Stimulated activated effector memory CD8-positive, alpha-beta T cell treated with anti-CD3 and anti-CD28 coated beads, Interleukin-12 subunit alpha, Interleukin-12 subunit beta, amount 100 ng/mL, for 72 hours (primary cell): Measurements from ENCODE around the gene TMEM54.

Experiments used
- ATAC-seq: fragments of 150-1000 bp; cut with Tn5 transposase; 2 replicates; pipeline ENCODE4 v1.10.0; 2021
- DNase-seq, 2 donors: peaks; one replicate each; pipeline ENCODE4 v3.0.0; 2021 to 2022; ENCODE audit warnings: low spot score in 2 of 2
- H3K27ac Mint-ChIP-seq: one replicate; pipeline ENCODE4 v1.8.0; 2022; ENCODE audit warnings: mild to moderate bottlenecking, mixed read lengths
- H3K36me3 Mint-ChIP-seq: one replicate; pipeline ENCODE4 v1.8.0; 2022; ENCODE audit warnings: mild to moderate bottlenecking, mixed read lengths
- H3K4me1 Mint-ChIP-seq: one replicate; pipeline ENCODE4 v1.8.0; 2022; ENCODE audit warnings: mixed read lengths
- H3K4me3 Mint-ChIP-seq: one replicate; pipeline ENCODE4 v1.8.0; 2022; ENCODE audit warnings: mild to moderate bottlenecking, mixed read lengths
- H3K9me3 Mint-ChIP-seq: one replicate; pipeline ENCODE4 v1.8.0; 2022; ENCODE audit warnings: mixed read lengths

Gene TMEM54

GRCh38 chr1:32892368-32893197 is 8.6 kb downstream of the TMEM54 start:
- peak overlapping the region; percentile 70 for H3K4me3 Mint-ChIP-seq
- peak; percentile 68 for ATAC-seq
- peaks cover 8% of the 10 kb centered on the region for H3K4me1 Mint-ChIP-seq
- H3K36me3 Mint-ChIP-seq = no peaks in the 10 kb centered on the region
- peak in 1 of 2 donors; percentile 42 for DNase-seq
- H3K27ac Mint-ChIP-seq = no peak overlapping the region
- no peaks in the 10 kb centered on the region for H3K9me3 Mint-ChIP-seq

GRCh38 chr1:32891630-32892029 is 9.6 kb downstream of the TMEM54 start:
- Mint-ChIP-seq H3K4me1 (peaks cover 8% of the 10 kb centered on the region), H3K4me3 (peak overlapping the region; percentile 70), H3K27ac (no peak overlapping the region), H3K9me3 (no peaks in the 10 kb centered on the region), H3K36me3 (no peaks in the 10 kb centered on the region)
- DNase-seq = no peak
- ATAC-seq = no peak

GRCh38 chr1:32891241-32891570 is 10.0 kb downstream of the TMEM54 start:
- no peak overlapping the region for H3K4me3 Mint-ChIP-seq
- no peak overlapping the region for H3K27ac Mint-ChIP-seq
- peaks cover 8% of the 10 kb centered on the region for H3K4me1 Mint-ChIP-seq
- no peak for ATAC-seq
- DNase-seq = no peak
- H3K36me3 Mint-ChIP-seq = no peaks in the 10 kb centered on the region
- H3K9me3 Mint-ChIP-seq = no peaks in the 10 kb centered on the region

- ATAC-seq = no peak
- H3K9me3 Mint-ChIP-seq = no peaks in the 10 kb centered on the region
- H3K4me1 Mint-ChIP-seq = peaks cover 11% of the 10 kb centered on the region
- H3K4me3 Mint-ChIP-seq = no peak overlapping the region
- no peaks in the 10 kb centered on the region for H3K36me3 Mint-ChIP-seq
- no peak for DNase-seq
- no peak overlapping the region for H3K27ac Mint-ChIP-seq
Observed at GRCh38 chr1:32890516-32891240, 10.5 kb downstream of the TMEM54 start.

- Mint-ChIP-seq H3K36me3 (no peaks in the 10 kb centered on the region), H3K4me3 (no peak overlapping the region), H3K27ac (no peak overlapping the region), H3K9me3 (no peaks in the 10 kb centered on the region), H3K4me1 (peaks cover 18% of the 10 kb centered on the region)
- ATAC-seq (no peak), DNase-seq (no peak)
Observed at GRCh38 chr1:32889731-32890278, 11.4 kb downstream of the TMEM54 start.

GRCh38 chr1:32888677-32889420 is 12.3 kb downstream of the TMEM54 start:
- Mint-ChIP-seq H3K27ac (no peak overlapping the region), H3K4me3 (no peak overlapping the region), H3K9me3 (no peaks in the 10 kb centered on the region), H3K36me3 (no peaks in the 10 kb centered on the region), H3K4me1 (peaks cover 18% of the 10 kb centered on the region)
- no peak for ATAC-seq
- DNase-seq = no peak

GRCh38 chr1:32888134-32888533 is 13.1 kb downstream of the TMEM54 start:
- no peak for ATAC-seq
- Mint-ChIP-seq H3K4me3 (no peak overlapping the region), H3K27ac (no peak overlapping the region), H3K36me3 (no peaks in the 10 kb centered on the region), H3K4me1 (peaks cover 18% of the 10 kb centered on the region), H3K9me3 (no peaks in the 10 kb centered on the region)
- DNase-seq = no peak

GRCh38 chr1:32887623-32888022 is 13.6 kb downstream of the TMEM54 start:
- ATAC-seq (no peak), DNase-seq (no peak)
- Mint-ChIP-seq H3K27ac (no peak overlapping the region), H3K9me3 (no peaks in the 10 kb centered on the region), H3K36me3 (no peaks in the 10 kb centered on the region), H3K4me3 (no peak overlapping the region), H3K4me1 (peaks cover 17% of the 10 kb centered on the region)

- Mint-ChIP-seq H3K4me3 (no peak overlapping the region), H3K4me1 (peaks cover 10% of the 10 kb centered on the region), H3K36me3 (no peaks in the 10 kb centered on the region), H3K9me3 (no peaks in the 10 kb centered on the region), H3K27ac (no peak overlapping the region)
- no peak for DNase-seq
- ATAC-seq = no peak
Observed at GRCh38 chr1:32886828-32887414, 14.3 kb downstream of the TMEM54 start.

- Mint-ChIP-seq H3K4me3 (peak within 1 kb of the TSS; percentile 40), H3K36me3 (no peaks in the 10 kb centered on the region), H3K9me3 (no peaks in the 10 kb centered on the region), H3K4me1 (peaks cover 9% of the 10 kb centered on the region), H3K27ac (no peak within 1 kb of the TSS)
- DNase-seq = no peak
- ATAC-seq = peak; percentile 59
Observed at GRCh38 chr1:32886004-32886827, 15.0 kb downstream of the TMEM54 start, which contains the start of gene HPCA. Gene HPCA (plus strand): TSS chr1:32886491. CDS start chr1:32888899, 2,408 bp downstream.

- Mint-ChIP-seq H3K27ac (no peak overlapping the region), H3K4me1 (peaks cover 9% of the 10 kb centered on the region), H3K9me3 (no peaks in the 10 kb centered on the region), H3K4me3 (peak overlapping the region; percentile 40), H3K36me3 (no peaks in the 10 kb centered on the region)
- ATAC-seq (no peak), DNase-seq (no peak)
Observed at GRCh38 chr1:32885676-32886003, 15.5 kb downstream of the TMEM54 start.

- ATAC-seq (no peak), DNase-seq (no peak)
- Mint-ChIP-seq H3K27ac (no peak overlapping the region), H3K4me1 (peaks cover 9% of the 10 kb centered on the region), H3K4me3 (no peak overlapping the region), H3K9me3 (no peaks in the 10 kb centered on the region), H3K36me3 (no peaks in the 10 kb centered on the region)
Observed at GRCh38 chr1:32884726-32885125, 16.5 kb downstream of the TMEM54 start.

- Mint-ChIP-seq H3K27ac (no peak overlapping the region), H3K9me3 (no peaks in the 10 kb centered on the region), H3K4me1 (peaks cover 9% of the 10 kb centered on the region), H3K36me3 (no peaks in the 10 kb centered on the region), H3K4me3 (no peak overlapping the region)
- ATAC-seq (no peak), DNase-seq (no peak)
Observed at GRCh38 chr1:32884032-32884372, 17.2 kb downstream of the TMEM54 start.

- no peak overlapping the region for H3K4me3 Mint-ChIP-seq
- peaks cover 9% of the 10 kb centered on the region for H3K4me1 Mint-ChIP-seq
- no peak for ATAC-seq
- no peaks in the 10 kb centered on the region for H3K9me3 Mint-ChIP-seq
- no peaks in the 10 kb centered on the region for H3K36me3 Mint-ChIP-seq
- no peak overlapping the region for H3K27ac Mint-ChIP-seq
- no peak for DNase-seq
Observed at GRCh38 chr1:32883338-32884031, 17.7 kb downstream of the TMEM54 start.
